ENCODE data around the gene ZNF883. TPM values are rescaled to one million over a fixed set of nuclear protein-coding genes. Genes with fewer than 3 reads are reported as not detected.

Gene ZNF883
- total RNA-seq, 1 experiment from 2014 or later = 1.7 TPM

GRCh38 chr9:112914524-112914923 is 97.5 kb downstream of the ZNF883 start:
- intact Hi-C loops (cut with micrococcal nuclease; ENCODE audit: unreplicated experiment) = no loop called here
- Histone ChIP-seq H3F3A (ENCODE audit: insufficient read depth, low read depth) (peaks cover 19% of the 10 kb centered on the region), H3K4me1 (replicated peaks; ENCODE audit: insufficient read depth) (peaks cover 26% of the 10 kb centered on the region), H3K4me3 (no peak overlapping the region), H3K36me3 (ENCODE audit: low read depth) (no peaks in the 10 kb centered on the region), H3K27ac (no peak overlapping the region), H3K27me3 (ENCODE audit: insufficient read depth, low read depth) (no peaks in the 10 kb centered on the region), H4K20me1 (ENCODE audit: insufficient read depth) (no peaks in the 10 kb centered on the region), H3K79me2 (ENCODE audit: low read depth) (no peaks in the 10 kb centered on the region), H3K4me2 (no peak overlapping the region), H3K9me3 (ENCODE audit: insufficient read depth, low read depth) (no peaks in the 10 kb centered on the region), H3K9me2 (ENCODE audit: insufficient read depth) (no peaks in the 10 kb centered on the region), H2AFZ (no peak overlapping the region)
- no TSS peak for BruUV-seq (replicated peaks)
- no peak for TF ChIP-seq EZH2 (IDR thresholded peaks at IDR 0.05; ENCODE audit: low read depth)
- TF ChIP-seq, protein P1, sequence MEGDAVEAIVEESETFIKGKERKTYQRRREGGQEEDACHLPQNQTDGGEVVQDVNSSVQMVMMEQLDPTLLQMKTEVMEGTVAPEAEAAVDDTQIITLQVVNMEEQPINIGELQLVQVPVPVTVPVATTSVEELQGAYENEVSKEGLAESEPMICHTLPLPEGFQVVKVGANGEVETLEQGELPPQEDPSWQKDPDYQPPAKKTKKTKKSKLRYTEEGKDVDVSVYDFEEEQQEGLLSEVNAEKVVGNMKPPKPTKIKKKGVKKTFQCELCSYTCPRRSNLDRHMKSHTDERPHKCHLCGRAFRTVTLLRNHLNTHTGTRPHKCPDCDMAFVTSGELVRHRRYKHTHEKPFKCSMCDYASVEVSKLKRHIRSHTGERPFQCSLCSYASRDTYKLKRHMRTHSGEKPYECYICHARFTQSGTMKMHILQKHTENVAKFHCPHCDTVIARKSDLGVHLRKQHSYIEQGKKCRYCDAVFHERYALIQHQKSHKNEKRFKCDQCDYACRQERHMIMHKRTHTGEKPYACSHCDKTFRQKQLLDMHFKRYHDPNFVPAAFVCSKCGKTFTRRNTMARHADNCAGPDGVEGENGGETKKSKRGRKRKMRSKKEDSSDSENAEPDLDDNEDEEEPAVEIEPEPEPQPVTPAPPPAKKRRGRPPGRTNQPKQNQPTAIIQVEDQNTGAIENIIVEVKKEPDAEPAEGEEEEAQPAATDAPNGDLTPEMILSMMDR (conservative IDR thresholded peaks at IDR 0.05) = no peak
- DNase-seq = peak in 1 of 2 experiments; percentile 20
- CTCF ChIA-PET = no interaction called here
- POLR2A ChIA-PET (ENCODE audit: unreplicated experiment) = interaction anchor here (0.6 kb wide), 1 partner anchor 30 kb away, joined by 4 read pairs; no protein-coding TSS in a partner anchor

DNA sequence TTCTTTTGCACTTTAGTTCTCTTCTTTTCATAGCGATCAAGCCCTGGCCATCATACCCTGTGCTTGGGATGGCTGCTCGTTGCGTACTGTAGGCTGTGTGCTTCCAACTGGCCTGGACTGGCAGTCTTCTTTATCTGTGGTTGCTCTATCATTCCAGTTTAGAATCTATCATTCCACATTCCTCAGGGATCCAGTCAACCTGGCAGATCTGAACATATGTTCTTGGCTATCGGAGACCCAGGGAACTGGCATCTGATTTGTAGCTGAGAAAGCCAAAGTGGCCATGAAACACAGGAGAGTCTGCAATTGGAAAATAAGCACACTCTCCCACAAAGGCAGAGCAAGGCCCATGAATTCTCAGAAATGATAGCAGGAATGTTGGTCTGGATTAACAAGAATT is 98.7 kb downstream of the ZNF883 start:
- H3K79me2 ChIP-seq (ENCODE audit: low read depth) = no peaks in the 10 kb centered on the region

GRCh38 chr9:112912636-112913035 is 99.4 kb downstream of the ZNF883 start:
- no peaks in the 10 kb centered on the region for H4K20me1 ChIP-seq (ENCODE audit: insufficient read depth)
- H3K27me3 ChIP-seq (ENCODE audit: insufficient read depth, low read depth) = no peaks in the 10 kb centered on the region
- ChIA-PET CTCF (no interaction called here), POLR2A (ENCODE audit: unreplicated experiment) (no interaction called here)
- no peak overlapping the region for H3K4me3 ChIP-seq
- BruUV-seq (replicated peaks) = no TSS peak
- intact Hi-C loops (cut with micrococcal nuclease; ENCODE audit: unreplicated experiment) = no loop called here
- H3K4me2 ChIP-seq = no peak overlapping the region
- no peaks in the 10 kb centered on the region for H3K79me2 ChIP-seq (ENCODE audit: low read depth)
- no peak for TF ChIP-seq EZH2 (IDR thresholded peaks at IDR 0.05; ENCODE audit: low read depth)
- no peak for DNase-seq
- H2AFZ ChIP-seq = no peak overlapping the region
- no peaks in the 10 kb centered on the region for H3K9me2 ChIP-seq (ENCODE audit: insufficient read depth)
- peaks cover 14% of the 10 kb centered on the region for H3K4me1 ChIP-seq (replicated peaks; ENCODE audit: insufficient read depth)
- peaks cover 9% of the 10 kb centered on the region for H3F3A ChIP-seq (ENCODE audit: insufficient read depth, low read depth)
- H3K27ac ChIP-seq = no peak overlapping the region
- no peaks in the 10 kb centered on the region for H3K36me3 ChIP-seq (ENCODE audit: low read depth)
- H3K9me3 ChIP-seq (ENCODE audit: insufficient read depth, low read depth) = no peaks in the 10 kb centered on the region

More for the DNA sequence above, 98.7 kb downstream of the ZNF883 start:
- peaks cover 16% of the 10 kb centered on the region for H3F3A ChIP-seq (ENCODE audit: insufficient read depth, low read depth)
- BruUV-seq (replicated peaks) = no TSS peak
- H3K9me3 ChIP-seq (ENCODE audit: insufficient read depth, low read depth) = no peaks in the 10 kb centered on the region
- H3K27ac ChIP-seq = no peak overlapping the region
- CTCF ChIA-PET = interaction anchor here (0.5 kb wide), 1 partner anchor 1305 kb away, joined by 3 read pairs; no protein-coding TSS in a partner anchor
- intact Hi-C loops (cut with micrococcal nuclease; ENCODE audit: unreplicated experiment) = no loop called here
- TF ChIP-seq EZH2 (IDR thresholded peaks at IDR 0.05; ENCODE audit: low read depth) = no peak
- TF ChIP-seq, protein P1 (conservative IDR thresholded peaks at IDR 0.05) = no peak
- H4K20me1 ChIP-seq (ENCODE audit: insufficient read depth) = no peaks in the 10 kb centered on the region
- no peaks in the 10 kb centered on the region for H3K9me2 ChIP-seq (ENCODE audit: insufficient read depth)
- no peak overlapping the region for H3K4me2 ChIP-seq
- no peak for DNase-seq
- H3K36me3 ChIP-seq (ENCODE audit: low read depth) = no peaks in the 10 kb centered on the region
- no peaks in the 10 kb centered on the region for H3K27me3 ChIP-seq (ENCODE audit: insufficient read depth, low read depth)
- H3K4me1 ChIP-seq (replicated peaks; ENCODE audit: insufficient read depth) = peaks cover 21% of the 10 kb centered on the region
- H3K4me3 ChIP-seq = no peak overlapping the region
- POLR2A ChIA-PET (ENCODE audit: unreplicated experiment) = no interaction called here
- no peak overlapping the region for H2AFZ ChIP-seq

GRCh38 chr9:112911736-112912135 is 100.3 kb downstream of the ZNF883 start:
- ChIA-PET CTCF (interaction anchor here (0.6 kb wide), 1 partner anchor 802 kb away, joined by 3 read pairs; no protein-coding TSS in a partner anchor), POLR2A (ENCODE audit: unreplicated experiment) (no interaction called here)
- H3F3A ChIP-seq (ENCODE audit: insufficient read depth, low read depth) = peaks cover under 1% of the 10 kb centered on the region
- H3K4me1 ChIP-seq (replicated peaks; ENCODE audit: insufficient read depth) = peaks cover 5% of the 10 kb centered on the region
- intact Hi-C loops (cut with micrococcal nuclease; ENCODE audit: unreplicated experiment) = no loop called here
- no peaks in the 10 kb centered on the region for H3K79me2 ChIP-seq (ENCODE audit: low read depth)
- no peak overlapping the region for H3K4me2 ChIP-seq
- no peak overlapping the region for H2AFZ ChIP-seq
- no TSS peak for BruUV-seq (replicated peaks)
- no peaks in the 10 kb centered on the region for H4K20me1 ChIP-seq (ENCODE audit: insufficient read depth)
- no peaks in the 10 kb centered on the region for H3K9me2 ChIP-seq (ENCODE audit: insufficient read depth)
- no peaks in the 10 kb centered on the region for H3K36me3 ChIP-seq (ENCODE audit: low read depth)
- H3K9me3 ChIP-seq (ENCODE audit: insufficient read depth, low read depth) = no peaks in the 10 kb centered on the region
- TF ChIP-seq EZH2 (IDR thresholded peaks at IDR 0.05; ENCODE audit: low read depth) = no peak
- TF ChIP-seq, protein P1 (conservative IDR thresholded peaks at IDR 0.05) = no peak
- no peak for DNase-seq
- H3K27me3 ChIP-seq (ENCODE audit: insufficient read depth, low read depth) = no peaks in the 10 kb centered on the region
- H3K4me3 ChIP-seq = no peak overlapping the region
- no peak overlapping the region for H3K27ac ChIP-seq

All from PC-9 (cell line).